Measurements from ENCODE around the gene DHRSX. TPM values are rescaled to one million over a fixed set of nuclear protein-coding genes. Genes with fewer than 3 reads are reported as not detected.

DHRSX gene
- total and polyA plus RNA-seq, 2 experiments from 2014 or later: 15.2 to 30.2 TPM

DNA sequence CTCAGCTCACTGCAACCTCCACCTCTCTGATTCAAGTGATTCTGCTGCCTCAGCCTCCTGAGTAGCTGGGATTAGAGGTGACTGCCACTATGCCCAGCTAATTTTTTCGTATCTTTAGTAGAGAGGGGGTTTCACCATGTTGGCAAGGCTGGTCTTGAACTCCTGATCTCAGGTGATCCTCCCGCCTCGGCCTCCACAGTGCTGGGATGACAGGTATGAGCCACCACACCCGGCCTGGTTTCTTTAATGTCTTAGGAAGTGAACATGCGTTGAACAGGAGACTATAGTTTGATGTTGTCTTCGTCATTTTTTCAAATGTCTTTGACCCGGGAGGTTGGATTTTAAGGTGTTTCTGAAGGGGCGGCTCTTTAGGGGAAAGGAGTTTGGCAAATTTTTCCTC, 91.0 kb downstream of the DHRSX start:
- Histone ChIP-seq H3K9me2 (ENCODE audit: insufficient read depth) (no peaks in the 10 kb centered on the region), H3K9ac (no peak overlapping the region), H3K4me3 (no peak overlapping the region), H3K79me2 (ENCODE audit: insufficient read depth) (no peaks in the 10 kb centered on the region), H3K27me3 (replicated peaks; ENCODE audit: insufficient read depth) (no peaks in the 10 kb centered on the region), H3K36me3 (ENCODE audit: low read depth) (no peaks in the 10 kb centered on the region), H3K27ac (no peak overlapping the region), H4K20me1 (ENCODE audit: insufficient read depth) (no peaks in the 10 kb centered on the region), H3K4me1 (ENCODE audit: insufficient read depth) (no peaks in the 10 kb centered on the region), H2AFZ (no peak overlapping the region), H3K9me3 (ENCODE audit: low read depth) (no peaks in the 10 kb centered on the region), H3K4me2 (ENCODE audit: unreplicated experiment) (no peak overlapping the region), H3F3A (ENCODE audit: insufficient read depth) (no peaks in the 10 kb centered on the region)
- 98 to 99% methylated on average over 8 of the region's 8 CpGs for WGBS, 2 experiments (ENCODE audit: low coverage in 1 of 2, low lambda C conversion rate in 2 of 2, missing lambda C conversion rate in 2 of 2)
- TF ChIP-seq EZH2phosphoT487 (IDR thresholded peaks at IDR 0.05; ENCODE audit: insufficient read depth, low read depth) (no peak), EZH2 (IDR thresholded peaks at IDR 0.05; ENCODE audit: insufficient read depth, poor library complexity, severe bottlenecking) (no peak)
- no peak for DNase-seq
- in situ Hi-C loops (cut with MboI): no loop called here

DNA sequence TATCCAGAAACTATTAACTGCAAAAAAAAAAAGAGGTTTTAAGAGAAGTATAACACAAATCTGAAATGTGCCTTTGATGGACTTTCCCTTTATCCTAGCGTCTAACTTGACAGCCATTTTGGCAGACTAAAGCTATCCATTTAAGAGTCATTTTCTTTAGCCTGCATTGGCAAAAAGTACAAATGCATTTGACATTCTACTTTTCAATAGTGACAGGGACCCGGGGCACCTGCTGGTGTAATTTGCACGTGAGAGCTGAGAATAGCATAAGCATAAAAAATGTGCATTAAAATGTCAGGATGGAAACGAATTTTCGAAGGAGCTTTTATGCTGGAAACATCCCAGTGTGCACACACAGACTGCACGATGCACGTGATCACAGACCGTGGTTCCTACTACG, 91.9 kb downstream of the DHRSX start:
- in situ Hi-C loops (cut with MboI): no loop called here
- DNase-seq: no peak
- Histone ChIP-seq H3K27ac (no peak overlapping the region), H3K4me2 (ENCODE audit: unreplicated experiment) (no peak overlapping the region), H3K9me3 (ENCODE audit: low read depth) (no peaks in the 10 kb centered on the region), H3K36me3 (ENCODE audit: low read depth) (no peaks in the 10 kb centered on the region), H3K4me1 (ENCODE audit: insufficient read depth) (no peaks in the 10 kb centered on the region), H2AFZ (no peak overlapping the region), H3K79me2 (ENCODE audit: insufficient read depth) (no peaks in the 10 kb centered on the region), H4K20me1 (ENCODE audit: insufficient read depth) (no peaks in the 10 kb centered on the region), H3K27me3 (replicated peaks; ENCODE audit: insufficient read depth) (no peaks in the 10 kb centered on the region), H3K9me2 (ENCODE audit: insufficient read depth) (no peaks in the 10 kb centered on the region), H3K9ac (no peak overlapping the region), H3F3A (ENCODE audit: insufficient read depth) (no peaks in the 10 kb centered on the region), H3K4me3 (no peak overlapping the region)
- WGBS, 2 experiments (ENCODE audit: low coverage in 1 of 2, low lambda C conversion rate in 2 of 2, missing lambda C conversion rate in 2 of 2): 78 to 79% methylated on average over 9 of the region's 9 CpGs
- TF ChIP-seq EZH2phosphoT487 (IDR thresholded peaks at IDR 0.05; ENCODE audit: insufficient read depth, low read depth) (no peak), EZH2 (IDR thresholded peaks at IDR 0.05; ENCODE audit: insufficient read depth, poor library complexity, severe bottlenecking) (no peak)

GRCh38 chrX:2406891-2407518, 93.8 kb downstream of the DHRSX start:
- H3K9me2 ChIP-seq (ENCODE audit: insufficient read depth): no peaks in the 10 kb centered on the region
- in situ Hi-C loops (cut with MboI): no loop called here
- no peaks in the 10 kb centered on the region for H3K4me1 ChIP-seq (ENCODE audit: insufficient read depth)
- no peak overlapping the region for H2AFZ ChIP-seq
- no peak overlapping the region for H3K27ac ChIP-seq
- H3K4me3 ChIP-seq: no peak overlapping the region
- 98% methylated on average over 14 of the region's 14 CpGs for WGBS, 2 experiments (ENCODE audit: low coverage in 1 of 2, low lambda C conversion rate in 2 of 2, missing lambda C conversion rate in 2 of 2)
- no peaks in the 10 kb centered on the region for H4K20me1 ChIP-seq (ENCODE audit: insufficient read depth)
- TF ChIP-seq EZH2 (IDR thresholded peaks at IDR 0.05; ENCODE audit: insufficient read depth, poor library complexity, severe bottlenecking): no peak
- no peak for TF ChIP-seq EZH2phosphoT487 (IDR thresholded peaks at IDR 0.05; ENCODE audit: insufficient read depth, low read depth)
- H3K79me2 ChIP-seq (ENCODE audit: insufficient read depth): no peaks in the 10 kb centered on the region
- no peaks in the 10 kb centered on the region for H3K36me3 ChIP-seq (ENCODE audit: low read depth)
- no peaks in the 10 kb centered on the region for H3K9me3 ChIP-seq (ENCODE audit: low read depth)
- no peak overlapping the region for H3K4me2 ChIP-seq (ENCODE audit: unreplicated experiment)
- no peaks in the 10 kb centered on the region for H3F3A ChIP-seq (ENCODE audit: insufficient read depth)
- H3K9ac ChIP-seq: no peak overlapping the region
- no peaks in the 10 kb centered on the region for H3K27me3 ChIP-seq (replicated peaks; ENCODE audit: insufficient read depth)
- DNase-seq: no peak

DNA sequence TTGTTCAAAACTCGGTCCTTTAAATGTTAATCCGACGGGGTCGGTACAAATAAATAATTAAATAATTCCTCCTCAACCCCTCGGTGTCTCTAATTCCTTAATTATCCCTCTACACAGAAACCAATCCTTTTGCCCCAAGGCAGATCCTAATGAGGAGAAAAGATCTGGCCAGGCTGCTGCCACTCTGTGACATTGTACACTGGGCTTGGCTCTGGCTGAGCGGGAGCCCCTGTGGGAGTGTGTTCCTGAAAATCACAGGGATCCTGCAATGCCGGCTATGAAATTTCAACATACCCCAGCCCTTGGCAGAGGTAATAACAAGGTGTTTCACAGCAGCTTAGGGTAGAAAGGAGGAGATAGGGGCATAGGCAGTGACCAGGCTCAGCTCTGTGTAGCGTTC, 96.0 kb downstream of the DHRSX start:
- H3K79me2 ChIP-seq (ENCODE audit: insufficient read depth): no peaks in the 10 kb centered on the region
- H3K9me3 ChIP-seq (ENCODE audit: low read depth): no peaks in the 10 kb centered on the region
- no peak overlapping the region for H3K4me3 ChIP-seq
- no peaks in the 10 kb centered on the region for H3K27me3 ChIP-seq (replicated peaks; ENCODE audit: insufficient read depth)
- TF ChIP-seq EZH2 (IDR thresholded peaks at IDR 0.05; ENCODE audit: insufficient read depth, poor library complexity, severe bottlenecking) (no peak), EZH2phosphoT487 (IDR thresholded peaks at IDR 0.05; ENCODE audit: insufficient read depth, low read depth) (no peak)
- H3F3A ChIP-seq (ENCODE audit: insufficient read depth): peaks cover 17% of the 10 kb centered on the region
- DNase-seq: no peak
- in situ Hi-C loops (cut with MboI): no loop called here
- WGBS, 2 experiments (ENCODE audit: low coverage in 1 of 2, low lambda C conversion rate in 2 of 2, missing lambda C conversion rate in 2 of 2): 90 to 92% methylated on average over 8 of the region's 8 CpGs
- no peak overlapping the region for H3K27ac ChIP-seq
- H3K36me3 ChIP-seq (ENCODE audit: low read depth): no peaks in the 10 kb centered on the region
- no peaks in the 10 kb centered on the region for H4K20me1 ChIP-seq (ENCODE audit: insufficient read depth)
- no peak overlapping the region for H3K4me2 ChIP-seq (ENCODE audit: unreplicated experiment)
- H3K9ac ChIP-seq: no peak overlapping the region
- H2AFZ ChIP-seq: no peak overlapping the region
- no peaks in the 10 kb centered on the region for H3K9me2 ChIP-seq (ENCODE audit: insufficient read depth)
- peaks cover 11% of the 10 kb centered on the region; the same call in 1 of the 2 replicates for H3K4me1 ChIP-seq (ENCODE audit: insufficient read depth)

Measured in GM23248 (cell line).